Muscle of leg (tissue), 16 donors: Measurements from ENCODE around the gene LBR. TPM values are rescaled to one million over a fixed set of nuclear protein-coding genes. Genes with fewer than 3 reads are reported as not detected.
"Not testable (repeated sequence)": the region's sequence is repeated elsewhere in the genome, so short reads cannot be mapped to it uniquely, and the experiment has no call there.

ENCODE experiments used
- DNase-seq: peaks from one replicate; pipeline ENCODE4 v3.0.0; 2013
- H3K27ac ChIP-seq: one replicate; pipeline ENCODE4 v1.5.1; 2013; ENCODE audit warnings: mild to moderate bottlenecking, low read length, control low read depth
- H3K27me3 ChIP-seq: one replicate; pipeline ENCODE4 v1.6.1; 2013; ENCODE audit warnings: low read length; ENCODE audit not compliant: control insufficient read depth, insufficient read depth
- H3K36me3 ChIP-seq: one replicate; pipeline ENCODE4 v1.6.1; 2013; ENCODE audit warnings: low read length; ENCODE audit not compliant: control insufficient read depth, insufficient read depth
- H3K4me1 ChIP-seq: one replicate; pipeline ENCODE4 v1.6.1; 2013; ENCODE audit warnings: low read length; ENCODE audit not compliant: control insufficient read depth, insufficient read depth
- H3K4me3 ChIP-seq: one replicate; pipeline ENCODE4 v1.5.1; 2013; ENCODE audit warnings: low read length, control low read depth
- H3K9me3 ChIP-seq: replicated peaks from 2 replicates; pipeline ENCODE4 v1.6.1; 2013; ENCODE audit warnings: low read depth, low read length; ENCODE audit not compliant: control insufficient read depth
- WGBS: methylation state at CpG from one replicate; pipeline ENCODE4 v1.1.5; 2013; ENCODE audit warnings: missing lambda C conversion rate; ENCODE audit not compliant: insufficient coverage; 5-methylcytosine and 5-hydroxymethylcytosine counted together
- long read RNA-seq, 11 donors: transcript quantifications; one replicate each; lab custom pipeline, GENCODE V29; 2026
- polyA plus RNA-seq, 8 donors: library from polyadenylated mRNA; unstranded; fragments of 120-200 nt; gene quantifications; one replicate each; pipeline versions ENCODE4 v1.2.1 to v1.2.3, GENCODE V29; 2013; ENCODE audit warnings: inconsistent platforms in 1 of 8, low replicate concordance in 1 of 8; ENCODE audit not compliant: insufficient read length in 8 of 8, insufficient read depth in 1 of 8
- total RNA-seq: library from RNA; stranded (reverse); fragments of 120-200 nt; gene quantifications from one replicate; pipeline ENCODE4 v1.2.4, GENCODE V29; 2013

The LBR gene
- total RNA-seq (25.4 TPM), polyA plus RNA-seq (10 to 100 TPM; 34.4 to 52.1 (median 40.9) TPM)
- long read RNA-seq, donor 1, transcript LBR-201 (14 exons, 3,745 nt) = major isoform, 9 of 9 reads
- long read RNA-seq, donor 1, partial matches to known transcripts = 0 of 9 reads
- long read RNA-seq, donor 1, other reads (novel, unspliced or antisense) = 0 of 9 reads
- long read RNA-seq, donor 2, partial matches to known transcripts = 0 of 2 reads
- long read RNA-seq, donor 2, other reads (novel, unspliced or antisense) = 0 of 2 reads
- long read RNA-seq, donor 3, transcript LBR-201 (14 exons, 3,745 nt) = major isoform, 15 of 16 reads
- long read RNA-seq, donor 3, partial matches to known transcripts = 0 of 16 reads
- long read RNA-seq, donor 3, other reads (novel, unspliced or antisense) = 0 of 16 reads
- long read RNA-seq, donor 4, partial matches to known transcripts = 0 of 6 reads
- long read RNA-seq, donor 4, other reads (novel, unspliced or antisense) = 0 of 6 reads
- long read RNA-seq, donor 5, transcript LBR-201 (14 exons, 3,745 nt) = major isoform, 18 of 20 reads
- long read RNA-seq, donor 5, partial matches to known transcripts = 0 of 20 reads
- long read RNA-seq, donor 5, other reads (novel, unspliced or antisense) = 0 of 20 reads
- long read RNA-seq, donor 6, transcript LBR-201 (14 exons, 3,745 nt) = major isoform, 12 of 12 reads
- long read RNA-seq, donor 6, partial matches to known transcripts = 0 of 12 reads
- long read RNA-seq, donor 6, other reads (novel, unspliced or antisense) = 0 of 12 reads
- long read RNA-seq, donor 7, partial matches to known transcripts = 0 of 4 reads
- long read RNA-seq, donor 7, other reads (novel, unspliced or antisense) = 0 of 4 reads
- long read RNA-seq, donor 8, transcript LBR-201 (14 exons, 3,745 nt) = major isoform, 5 of 5 reads
- long read RNA-seq, donor 8, partial matches to known transcripts = 0 of 5 reads
- long read RNA-seq, donor 8, other reads (novel, unspliced or antisense) = 0 of 5 reads
- long read RNA-seq, donor 9, partial matches to known transcripts = 0 of 3 reads
- long read RNA-seq, donor 9, other reads (novel, unspliced or antisense) = 0 of 3 reads
- long read RNA-seq, donor 10, transcript LBR-201 (14 exons, 3,745 nt) = major isoform, 5 of 6 reads
- long read RNA-seq, donor 10, partial matches to known transcripts = 0 of 6 reads
- long read RNA-seq, donor 10, other reads (novel, unspliced or antisense) = 0 of 6 reads
- long read RNA-seq, donor 11, partial matches to known transcripts = 0 of 3 reads
- long read RNA-seq, donor 11, other reads (novel, unspliced or antisense) = 0 of 3 reads

GRCh38 chr1:225427235-225428067, at the start of gene LBR:
Gene LBR, minus strand, starts transcription at chr1:225428038. Its CDS starts 3,963 bp downstream, at chr1:225424075.
- no peak for DNase-seq
- H3K9me3 ChIP-seq = no peaks in the 10 kb centered on the region
- H3K27ac ChIP-seq = peak within 1 kb of the TSS; percentile 90
- peak within 1 kb of the TSS; percentile 78 for H3K4me3 ChIP-seq
- under 1% methylated on average over 92 of the region's 94 CpGs for WGBS
- peaks cover 3% of the 10 kb centered on the region for H3K27me3 ChIP-seq
- peaks cover 23% of the 10 kb centered on the region for H3K4me1 ChIP-seq
- no peaks in the 10 kb centered on the region for H3K36me3 ChIP-seq

- Histone ChIP-seq H3K4me1 (peaks cover 28% of the 10 kb centered on the region), H3K4me3 (no peak overlapping the region), H3K9me3 (no peaks in the 10 kb centered on the region), H3K27me3 (peaks cover 2% of the 10 kb centered on the region), H3K36me3 (no peaks in the 10 kb centered on the region), H3K27ac (no peak overlapping the region)
- 94% methylated on average over 2 of the region's 6 CpGs for WGBS
- no peak for DNase-seq
Measured at GRCh38 chr1:225477296-225477911, 49.6 kb upstream of the LBR start.

- H3K36me3 ChIP-seq = no peaks in the 10 kb centered on the region
- no peak for DNase-seq
- H3K27me3 ChIP-seq = peaks cover 2% of the 10 kb centered on the region
- no peak overlapping the region for H3K4me3 ChIP-seq
- H3K9me3 ChIP-seq = no peaks in the 10 kb centered on the region
- WGBS = 71% methylated on average over 3 of the region's 5 CpGs
- peaks cover 20% of the 10 kb centered on the region for H3K4me1 ChIP-seq
- no peak overlapping the region for H3K27ac ChIP-seq
Measured at GRCh38 chr1:225476538-225476988, 48.7 kb upstream of the LBR start.

- H3K4me3 ChIP-seq = no peak overlapping the region
- DNase-seq = no peak
- no peaks in the 10 kb centered on the region for H3K36me3 ChIP-seq
- 81% methylated on average over 7 of the region's 7 CpGs for WGBS
- H3K9me3 ChIP-seq = no peaks in the 10 kb centered on the region
- no peak overlapping the region for H3K27ac ChIP-seq
- peaks cover 2% of the 10 kb centered on the region for H3K27me3 ChIP-seq
- H3K4me1 ChIP-seq = peaks cover 15% of the 10 kb centered on the region
Measured at GRCh38 chr1:225476100-225476511, 48.3 kb upstream of the LBR start.

GRCh38 chr1:225474986-225475820, 47.4 kb upstream of the LBR start:
- Histone ChIP-seq H3K4me1 (peaks cover 20% of the 10 kb centered on the region), H3K27me3 (peaks cover 1% of the 10 kb centered on the region), H3K4me3 (peak overlapping the region; percentile 4), H3K9me3 (no peaks in the 10 kb centered on the region), H3K27ac (no peak overlapping the region), H3K36me3 (no peaks in the 10 kb centered on the region)
- peak; percentile 80 for DNase-seq
- 29% methylated on average over 41 of the region's 50 CpGs for WGBS

GRCh38 chr1:225474439-225474985, 46.7 kb upstream of the LBR start:
- Histone ChIP-seq H3K4me1 (peaks cover 24% of the 10 kb centered on the region), H3K36me3 (no peaks in the 10 kb centered on the region), H3K4me3 (no peak overlapping the region), H3K27ac (no peak overlapping the region), H3K27me3 (no peaks in the 10 kb centered on the region), H3K9me3 (no peaks in the 10 kb centered on the region)
- DNase-seq = no peak
- WGBS = 47% methylated on average over 10 of the region's 13 CpGs

- not testable (repeated sequence) for H3K27ac ChIP-seq
- H3K4me1 ChIP-seq = peaks cover 30% of the 10 kb centered on the region
- WGBS = 89% methylated on average over 23 of the region's 26 CpGs
Measured at GRCh38 chr1:225473676-225474438, 46.0 kb upstream of the LBR start.

GRCh38 chr1:225473266-225473665, 45.4 kb upstream of the LBR start:
- H3K36me3 ChIP-seq, H3K27me3 ChIP-seq, H3K4me3 ChIP-seq, DNase-seq, H3K27ac ChIP-seq, H3K9me3 ChIP-seq: not testable (repeated sequence)
- 10% methylated on average over 5 of the region's 8 CpGs for WGBS
- peaks cover 35% of the 10 kb centered on the region for H3K4me1 ChIP-seq

More at GRCh38 chr1:225473676-225474438, 46.0 kb upstream of the LBR start:
- DNase-seq, H3K36me3 ChIP-seq, H3K27me3 ChIP-seq, H3K4me3 ChIP-seq, H3K9me3 ChIP-seq: not testable (repeated sequence)
